Fibroblast of pulmonary artery (primary cell): ENCODE results near the gene PDE7B.
"Not testable (repeated sequence)": the region's sequence is repeated elsewhere in the genome, so short reads cannot be mapped to it uniquely, and the experiment has no call there.

Experiments
- DNase-seq: peaks from one replicate; pipeline ENCODE4 v3.0.0-alpha.2; 2010; ENCODE audit warnings: low read depth
- H3K4me3 ChIP-seq: replicated peaks from 2 replicates; pipeline ENCODE4 v1.5.1; 2011; ENCODE audit warnings: low read depth, mild to moderate bottlenecking, control low read depth, low read length, moderate library complexity
- TF ChIP-seq, protein P1 (sequence below): IDR thresholded peaks from 2 replicates; pipeline ENCODE4 v1.5.1; 2011; ENCODE audit warnings: mild to moderate bottlenecking, control low read depth, low read length, inconsistent platforms; ENCODE audit errors: missing control alignments

The PDE7B gene

DNA sequence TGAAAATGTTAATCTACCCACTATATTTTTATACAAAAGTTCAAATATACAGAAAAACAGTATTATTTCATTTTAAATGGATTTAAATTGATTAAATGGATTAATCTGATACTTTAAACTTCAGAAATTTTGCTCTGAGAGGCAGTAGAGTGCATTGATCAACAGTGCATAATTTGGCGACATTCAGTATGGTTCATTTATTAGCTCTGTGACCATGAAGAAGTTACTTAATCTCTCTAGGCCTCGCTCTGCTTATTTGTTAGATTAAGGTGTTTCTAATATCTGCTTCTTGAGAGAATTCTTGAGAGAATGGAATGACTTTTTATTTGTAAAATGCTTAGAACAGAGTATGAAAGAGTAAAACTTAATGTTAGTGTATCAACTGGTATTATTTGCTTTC lies 8.9 kb downstream of the PDE7B start:
- TF ChIP-seq, protein P1, sequence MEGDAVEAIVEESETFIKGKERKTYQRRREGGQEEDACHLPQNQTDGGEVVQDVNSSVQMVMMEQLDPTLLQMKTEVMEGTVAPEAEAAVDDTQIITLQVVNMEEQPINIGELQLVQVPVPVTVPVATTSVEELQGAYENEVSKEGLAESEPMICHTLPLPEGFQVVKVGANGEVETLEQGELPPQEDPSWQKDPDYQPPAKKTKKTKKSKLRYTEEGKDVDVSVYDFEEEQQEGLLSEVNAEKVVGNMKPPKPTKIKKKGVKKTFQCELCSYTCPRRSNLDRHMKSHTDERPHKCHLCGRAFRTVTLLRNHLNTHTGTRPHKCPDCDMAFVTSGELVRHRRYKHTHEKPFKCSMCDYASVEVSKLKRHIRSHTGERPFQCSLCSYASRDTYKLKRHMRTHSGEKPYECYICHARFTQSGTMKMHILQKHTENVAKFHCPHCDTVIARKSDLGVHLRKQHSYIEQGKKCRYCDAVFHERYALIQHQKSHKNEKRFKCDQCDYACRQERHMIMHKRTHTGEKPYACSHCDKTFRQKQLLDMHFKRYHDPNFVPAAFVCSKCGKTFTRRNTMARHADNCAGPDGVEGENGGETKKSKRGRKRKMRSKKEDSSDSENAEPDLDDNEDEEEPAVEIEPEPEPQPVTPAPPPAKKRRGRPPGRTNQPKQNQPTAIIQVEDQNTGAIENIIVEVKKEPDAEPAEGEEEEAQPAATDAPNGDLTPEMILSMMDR = no peak
- no peak for DNase-seq
- no peak overlapping the region for H3K4me3 ChIP-seq

GRCh38 chr6:135861189-135861588 lies 9.7 kb downstream of the PDE7B start:
- TF ChIP-seq, protein P1 = no peak
- DNase-seq = no peak

DNA sequence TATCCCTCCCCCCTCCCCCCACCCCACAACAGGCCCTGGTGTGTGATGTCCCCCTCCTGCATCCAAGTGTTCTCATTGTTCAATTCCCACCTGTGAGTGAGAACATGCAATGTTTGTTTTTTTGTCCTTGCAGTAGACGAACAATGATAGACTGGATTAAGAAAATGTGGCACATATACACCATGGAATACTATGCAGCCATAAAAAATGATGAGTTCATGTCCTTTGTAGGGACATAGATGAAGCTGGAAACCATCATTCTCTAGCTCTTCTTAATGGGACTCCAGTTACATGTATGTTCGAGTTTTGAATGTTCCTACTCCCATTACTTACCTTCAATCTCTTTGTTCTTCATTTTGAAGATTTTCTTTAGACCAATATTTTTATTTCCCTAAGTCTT lies 13.4 kb downstream of the PDE7B start:
- not testable (repeated sequence) for H3K4me3 ChIP-seq, DNase-seq

More at GRCh38 chr6:135861189-135861588, 9.7 kb downstream of the PDE7B start:
- no peak overlapping the region for H3K4me3 ChIP-seq

- H3K4me3 ChIP-seq = no peak overlapping the region
- TF ChIP-seq, protein P1 = no peak
- no peak for DNase-seq
These were observed 15.1 kb downstream of the PDE7B start for GRCh38 chr6:135866445-135867123.

GRCh38 chr6:135867332-135867731 lies 15.8 kb downstream of the PDE7B start:
- DNase-seq = no peak
- H3K4me3 ChIP-seq = no peak overlapping the region
- TF ChIP-seq, protein P1 = no peak

GRCh38 chr6:135869857-135870256 lies 18.4 kb downstream of the PDE7B start:
- H3K4me3 ChIP-seq = no peak overlapping the region
- TF ChIP-seq, protein P1 = no peak
- DNase-seq = no peak

GRCh38 chr6:135870722-135871121 lies 19.2 kb downstream of the PDE7B start:
- no peak overlapping the region for H3K4me3 ChIP-seq
- TF ChIP-seq, protein P1 = no peak
- peak; percentile 93 for DNase-seq
